SK-N-SH treated with all-trans-retinoic acid at 6 μM for 48 hours (cell line): Measurements from ENCODE around the gene GBX1.

ENCODE experiments used
- ATAC-seq: fragments of 200-7000 bp; cut with Tn5 transposase; 3 replicates; pipeline ENCODE4 v1.9.1; 2020; ENCODE audit warnings: mild to moderate bottlenecking, moderate library complexity
- ARNTL ChIP-seq: fragments of 450-650 bp; formaldehyde crosslinking; IDR thresholded peaks from 2 replicates; pipeline ENCODE4 v1.5.0; 2020; ENCODE audit warnings: low read depth, mild to moderate bottlenecking, moderate library complexity, borderline replicate concordance
- BACH2 ChIP-seq: fragments of 250-450 bp; sonication (Bioruptor Pico); IDR thresholded peaks from 2 replicates; pipeline ENCODE4 v1.9.0; 2021; ENCODE audit warnings: mild to moderate bottlenecking, borderline replicate concordance
- CREB5 ChIP-seq: fragments of 250-450 bp; sonication (Bioruptor Pico); IDR thresholded peaks from 2 replicates; pipeline ENCODE4 v1.5.1; 2020; ENCODE audit warnings: low read depth, mild to moderate bottlenecking, moderate library complexity
- CSDC2 ChIP-seq: fragments of 250-450 bp; sonication (Bioruptor Pico); IDR thresholded peaks from 2 replicates; pipeline ENCODE4 v1.5.0; 2020; ENCODE audit warnings: mild to moderate bottlenecking, moderate library complexity
- ESRRG ChIP-seq: fragments of 250-450 bp; sonication (Bioruptor Pico); IDR thresholded peaks from 2 replicates; pipeline ENCODE4 v1.6.1; 2021; ENCODE audit warnings: mild to moderate bottlenecking
- GLIS3 ChIP-seq: fragments of 250-450 bp; sonication (Bioruptor Pico); IDR thresholded peaks from 2 replicates; pipeline ENCODE4 v1.5.0; 2020; ENCODE audit warnings: mild to moderate bottlenecking, moderate library complexity
- PPARA ChIP-seq: fragments of 250-450 bp; sonication (Bioruptor Pico); IDR thresholded peaks from 2 replicates; pipeline ENCODE4 v1.5.0; 2020; ENCODE audit warnings: mild to moderate bottlenecking, borderline replicate concordance
- RARB ChIP-seq: fragments of 250-450 bp; sonication (Bioruptor Pico); IDR thresholded peaks from 2 replicates; pipeline ENCODE4 v1.8.0; 2021; ENCODE audit warnings: mild to moderate bottlenecking, moderate library complexity
- SNAI2 ChIP-seq: fragments of 250-450 bp; sonication (Bioruptor Pico); IDR thresholded peaks from 2 replicates; pipeline ENCODE4 v1.5.0; 2020; ENCODE audit warnings: mild to moderate bottlenecking, moderate library complexity
- TCF4 ChIP-seq: fragments of 250-450 bp; sonication (Bioruptor Pico); IDR thresholded peaks from 2 replicates; pipeline ENCODE4 v1.8.0; 2021; ENCODE audit warnings: mild to moderate bottlenecking, moderate library complexity, borderline replicate concordance
- TOX ChIP-seq: fragments of 250-450 bp; sonication (Bioruptor Pico); IDR thresholded peaks from 2 replicates; pipeline ENCODE4 v1.8.0; 2021; ENCODE audit warnings: mild to moderate bottlenecking, moderate library complexity, borderline replicate concordance
- ZC3H10 ChIP-seq: fragments of 250-450 bp; sonication (Bioruptor Pico); IDR thresholded peaks from 2 replicates; pipeline ENCODE4 v1.5.1; 2021; ENCODE audit warnings: mild to moderate bottlenecking, moderate library complexity
- ZFP3 ChIP-seq: fragments of 250-450 bp; sonication (Bioruptor Pico); IDR thresholded peaks from 2 replicates; pipeline ENCODE4 v1.5.0; 2020; ENCODE audit warnings: mild to moderate bottlenecking, moderate library complexity
- ZFP30 ChIP-seq: fragments of 450-650 bp; formaldehyde crosslinking; IDR thresholded peaks from 2 replicates; pipeline ENCODE4 v1.5.0; 2022; ENCODE audit warnings: mild to moderate bottlenecking, moderate library complexity
- ZNF565 ChIP-seq: fragments of 450-650 bp; formaldehyde crosslinking; conservative IDR thresholded peaks from 2 replicates; pipeline ENCODE4 v1.5.0; 2020; ENCODE audit warnings: low read depth, mild to moderate bottlenecking, moderate library complexity
- ZNF70 ChIP-seq: fragments of 450-650 bp; formaldehyde crosslinking; IDR thresholded peaks from 2 replicates; pipeline ENCODE4 v1.5.0; 2020; ENCODE audit warnings: mild to moderate bottlenecking, moderate library complexity
- TF ChIP-seq, protein P1 (sequence below): fragments of 250-450 bp; sonication (Bioruptor Pico); IDR thresholded peaks from 2 replicates; pipeline ENCODE4 v1.5.1; 2021; ENCODE audit warnings: mild to moderate bottlenecking, moderate library complexity
- TF ChIP-seq, protein P2 (sequence below): fragments of 250-450 bp; sonication (Bioruptor Pico); IDR thresholded peaks from 2 replicates; pipeline ENCODE4 v1.5.0; 2020; ENCODE audit warnings: mild to moderate bottlenecking, moderate library complexity
- TF ChIP-seq, protein P3 (sequence below): fragments of 250-450 bp; sonication (Bioruptor Pico); IDR thresholded peaks from 2 replicates; pipeline ENCODE4 v1.8.0; 2020; ENCODE audit warnings: mild to moderate bottlenecking, moderate library complexity, borderline replicate concordance
- TF ChIP-seq, protein P4 (sequence below): fragments of 250-450 bp; sonication (Bioruptor Pico); IDR thresholded peaks from 2 replicates; pipeline ENCODE4 v1.8.0; 2021; ENCODE audit warnings: low read depth, mild to moderate bottlenecking, moderate library complexity, borderline replicate concordance

GBX1 gene

GRCh38 chr7:151173386-151174245 is 6.1 kb upstream of the GBX1 start:
- TF ChIP-seq, protein P1, sequence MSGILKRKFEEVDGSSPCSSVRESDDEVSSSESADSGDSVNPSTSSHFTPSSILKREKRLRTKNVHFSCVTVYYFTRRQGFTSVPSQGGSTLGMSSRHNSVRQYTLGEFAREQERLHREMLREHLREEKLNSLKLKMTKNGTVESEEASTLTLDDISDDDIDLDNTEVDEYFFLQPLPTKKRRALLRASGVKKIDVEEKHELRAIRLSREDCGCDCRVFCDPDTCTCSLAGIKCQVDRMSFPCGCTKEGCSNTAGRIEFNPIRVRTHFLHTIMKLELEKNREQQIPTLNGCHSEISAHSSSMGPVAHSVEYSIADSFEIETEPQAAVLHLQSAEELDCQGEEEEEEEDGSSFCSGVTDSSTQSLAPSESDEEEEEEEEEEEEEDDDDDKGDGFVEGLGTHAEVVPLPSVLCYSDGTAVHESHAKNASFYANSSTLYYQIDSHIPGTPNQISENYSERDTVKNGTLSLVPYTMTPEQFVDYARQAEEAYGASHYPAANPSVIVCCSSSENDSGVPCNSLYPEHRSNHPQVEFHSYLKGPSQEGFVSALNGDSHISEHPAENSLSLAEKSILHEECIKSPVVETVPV (CRISPR knock-in tag) = no peak
- TF ChIP-seq ZFP30 = no peak
- TF ChIP-seq GLIS3 (CRISPR knock-in tag) = no peak
- no peak for TF ChIP-seq SNAI2 (CRISPR knock-in tag)
- no peak for TF ChIP-seq TOX (CRISPR knock-in tag)
- TF ChIP-seq ARNTL (CRISPR knock-in tag) = no peak
- ATAC-seq = no peak

DNA sequence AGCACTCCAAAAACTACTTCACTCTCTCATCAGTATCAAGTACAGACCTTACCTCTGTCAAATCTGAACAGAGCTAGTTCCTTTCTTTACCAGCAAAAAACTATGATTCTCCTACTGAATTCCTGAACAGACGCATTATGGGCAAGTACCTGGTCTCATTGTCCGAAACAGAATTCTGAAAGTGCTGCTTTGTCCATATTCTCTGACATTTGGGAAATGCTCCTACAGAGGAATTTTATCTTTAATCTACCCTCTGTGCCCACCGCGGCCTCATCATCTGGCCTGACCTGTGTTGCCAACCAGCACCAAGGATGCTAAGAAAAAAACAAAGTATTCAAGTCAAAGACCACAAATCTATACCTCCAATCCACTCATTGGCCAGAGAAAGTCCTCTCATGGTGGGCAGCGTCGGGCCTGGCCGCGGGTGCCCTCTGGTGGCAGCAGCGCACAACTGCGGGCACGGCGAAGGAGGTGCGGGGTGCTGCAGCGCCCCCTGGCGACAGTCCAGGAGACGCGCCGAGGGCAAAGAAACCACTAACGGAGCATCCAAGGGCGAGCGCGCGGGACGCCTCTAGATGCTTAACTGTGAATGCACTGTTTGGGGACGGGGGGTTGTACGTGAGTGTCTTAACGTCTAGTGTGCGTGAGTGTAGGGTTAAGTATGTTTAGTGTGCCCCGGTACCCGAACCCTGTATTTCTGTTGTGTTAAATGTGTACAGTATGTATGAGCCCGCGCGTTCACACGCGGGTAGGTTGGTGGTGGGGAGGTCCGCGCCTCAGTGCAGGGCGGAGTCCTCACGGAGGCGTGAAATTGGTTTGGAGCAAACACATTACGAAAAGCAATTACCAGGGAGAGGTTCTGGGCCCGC is 5.0 kb upstream of the GBX1 start:
- ATAC-seq = peak; percentile 87
- TF ChIP-seq ZFP3 (CRISPR knock-in tag) (no peak), RARB (CRISPR knock-in tag) (no peak), TOX (CRISPR knock-in tag) (no peak), ARNTL (CRISPR knock-in tag) (no peak), ZNF565 (CRISPR knock-in tag) (no peak), TCF4 (no peak), CSDC2 (CRISPR knock-in tag) (no peak), GLIS3 (CRISPR knock-in tag) (no peak), CREB5 (CRISPR knock-in tag) (no peak), ESRRG (no peak), PPARA (no peak), SNAI2 (CRISPR knock-in tag) (no peak)
- TF ChIP-seq, protein P1 (CRISPR knock-in tag) = no peak
- TF ChIP-seq, protein P2, sequence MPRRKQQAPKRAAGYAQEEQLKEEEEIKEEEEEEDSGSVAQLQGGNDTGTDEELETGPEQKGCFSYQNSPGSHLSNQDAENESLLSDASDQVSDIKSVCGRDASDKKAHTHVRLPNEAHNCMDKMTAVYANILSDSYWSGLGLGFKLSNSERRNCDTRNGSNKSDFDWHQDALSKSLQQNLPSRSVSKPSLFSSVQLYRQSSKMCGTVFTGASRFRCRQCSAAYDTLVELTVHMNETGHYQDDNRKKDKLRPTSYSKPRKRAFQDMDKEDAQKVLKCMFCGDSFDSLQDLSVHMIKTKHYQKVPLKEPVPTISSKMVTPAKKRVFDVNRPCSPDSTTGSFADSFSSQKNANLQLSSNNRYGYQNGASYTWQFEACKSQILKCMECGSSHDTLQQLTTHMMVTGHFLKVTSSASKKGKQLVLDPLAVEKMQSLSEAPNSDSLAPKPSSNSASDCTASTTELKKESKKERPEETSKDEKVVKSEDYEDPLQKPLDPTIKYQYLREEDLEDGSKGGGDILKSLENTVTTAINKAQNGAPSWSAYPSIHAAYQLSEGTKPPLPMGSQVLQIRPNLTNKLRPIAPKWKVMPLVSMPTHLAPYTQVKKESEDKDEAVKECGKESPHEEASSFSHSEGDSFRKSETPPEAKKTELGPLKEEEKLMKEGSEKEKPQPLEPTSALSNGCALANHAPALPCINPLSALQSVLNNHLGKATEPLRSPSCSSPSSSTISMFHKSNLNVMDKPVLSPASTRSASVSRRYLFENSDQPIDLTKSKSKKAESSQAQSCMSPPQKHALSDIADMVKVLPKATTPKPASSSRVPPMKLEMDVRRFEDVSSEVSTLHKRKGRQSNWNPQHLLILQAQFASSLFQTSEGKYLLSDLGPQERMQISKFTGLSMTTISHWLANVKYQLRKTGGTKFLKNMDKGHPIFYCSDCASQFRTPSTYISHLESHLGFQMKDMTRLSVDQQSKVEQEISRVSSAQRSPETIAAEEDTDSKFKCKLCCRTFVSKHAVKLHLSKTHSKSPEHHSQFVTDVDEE (CRISPR knock-in tag) = no peak
- TF ChIP-seq, protein P3, sequence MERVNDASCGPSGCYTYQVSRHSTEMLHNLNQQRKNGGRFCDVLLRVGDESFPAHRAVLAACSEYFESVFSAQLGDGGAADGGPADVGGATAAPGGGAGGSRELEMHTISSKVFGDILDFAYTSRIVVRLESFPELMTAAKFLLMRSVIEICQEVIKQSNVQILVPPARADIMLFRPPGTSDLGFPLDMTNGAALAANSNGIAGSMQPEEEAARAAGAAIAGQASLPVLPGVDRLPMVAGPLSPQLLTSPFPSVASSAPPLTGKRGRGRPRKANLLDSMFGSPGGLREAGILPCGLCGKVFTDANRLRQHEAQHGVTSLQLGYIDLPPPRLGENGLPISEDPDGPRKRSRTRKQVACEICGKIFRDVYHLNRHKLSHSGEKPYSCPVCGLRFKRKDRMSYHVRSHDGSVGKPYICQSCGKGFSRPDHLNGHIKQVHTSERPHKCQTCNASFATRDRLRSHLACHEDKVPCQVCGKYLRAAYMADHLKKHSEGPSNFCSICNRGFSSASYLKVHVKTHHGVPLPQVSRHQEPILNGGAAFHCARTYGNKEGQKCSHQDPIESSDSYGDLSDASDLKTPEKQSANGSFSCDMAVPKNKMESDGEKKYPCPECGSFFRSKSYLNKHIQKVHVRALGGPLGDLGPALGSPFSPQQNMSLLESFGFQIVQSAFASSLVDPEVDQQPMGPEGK (CRISPR knock-in tag) = no peak

- no peak for ATAC-seq
- TF ChIP-seq RARB (CRISPR knock-in tag) (no peak), ZNF70 (CRISPR knock-in tag) (no peak), ESRRG (no peak), ZFP30 (no peak), BACH2 (no peak), ZC3H10 (CRISPR knock-in tag) (no peak), SNAI2 (CRISPR knock-in tag) (no peak), CSDC2 (CRISPR knock-in tag) (no peak)
- TF ChIP-seq, protein P1 (CRISPR knock-in tag) = no peak
- TF ChIP-seq, protein P4, sequence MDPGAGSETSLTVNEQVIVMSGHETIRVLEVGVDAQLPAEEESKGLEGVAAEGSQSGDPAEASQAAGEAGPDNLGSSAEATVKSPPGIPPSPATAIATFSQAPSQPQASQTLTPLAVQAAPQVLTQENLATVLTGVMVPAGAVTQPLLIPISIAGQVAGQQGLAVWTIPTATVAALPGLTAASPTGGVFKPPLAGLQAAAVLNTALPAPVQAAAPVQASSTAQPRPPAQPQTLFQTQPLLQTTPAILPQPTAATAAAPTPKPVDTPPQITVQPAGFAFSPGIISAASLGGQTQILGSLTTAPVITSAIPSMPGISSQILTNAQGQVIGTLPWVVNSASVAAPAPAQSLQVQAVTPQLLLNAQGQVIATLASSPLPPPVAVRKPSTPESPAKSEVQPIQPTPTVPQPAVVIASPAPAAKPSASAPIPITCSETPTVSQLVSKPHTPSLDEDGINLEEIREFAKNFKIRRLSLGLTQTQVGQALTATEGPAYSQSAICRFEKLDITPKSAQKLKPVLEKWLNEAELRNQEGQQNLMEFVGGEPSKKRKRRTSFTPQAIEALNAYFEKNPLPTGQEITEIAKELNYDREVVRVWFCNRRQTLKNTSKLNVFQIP (CRISPR knock-in tag) = no peak
Measured at GRCh38 chr7:151168787-151169162, 1.3 kb upstream of the GBX1 start.
